HepG2 (cell line): Measurements from ENCODE around the gene CCSER2. TPM values are rescaled to one million over a fixed set of nuclear protein-coding genes. Genes with fewer than 3 reads are reported as not detected.

ENCODE experiments used
- ATAC-seq: fragments of 200-7000 bp; cut with Tn5 transposase; 3 replicates; pipeline ENCODE4 v1.9.1; 2020; ENCODE audit warnings: mild to moderate bottlenecking, moderate library complexity
- BruUV-seq: library from RNA; stranded (reverse); fragments of 400-500 nt; replicated peaks from 2 replicates; lab custom pipeline; 2021; lab: Mats Ljungman, UMichigan
- CTCF ChIA-PET: fragments of 300-600 bp; formaldehyde crosslinking; extraction: SDS; loops from one replicate; lab custom pipeline; 2021; ENCODE audit warnings: low total read pairs, inconsistent platforms, low intra/inter-chr PET ratio; lab: Yijun Ruan, JAX
- POLR2A ChIA-PET: fragments of 350-600 bp; sonication (Branson Sonifier 250); formaldehyde crosslinking; loops from one replicate; lab custom pipeline; 2020; ENCODE audit warnings: antibody characterized with exemption, inconsistent platforms; lab: Yijun Ruan, JAX
- DNase-seq: peaks from one replicate; pipeline ENCODE4 v3.0.0-alpha.2; 2015; ENCODE audit warnings: low spot score
- FAIRE-seq: peaks from 3 replicates; lab custom pipeline; 2011; peaks lifted over from hg19 to GRCh38; lab: Jason Lieb, UNC
- H2AFZ ChIP-seq: one replicate; pipeline ENCODE4 v1.6.1; 2011; ENCODE audit warnings: low read length, inconsistent platforms
- H3K27ac ChIP-seq: fragments of 300-600 bp; 3 replicates; pipeline ENCODE4 v1.8.0; 2011; ENCODE audit warnings: mixed run types, mild to moderate bottlenecking, mixed read lengths, low read length, inconsistent platforms; ENCODE audit not compliant: insufficient read depth; ENCODE audit errors: extremely low read length
- H3K27me3 ChIP-seq, 2 experiments: fragments of 200-600 bp in 1 of 2; 2 replicates in 1 of 2; 3 replicates in 1 of 2; pipeline versions ENCODE4 v1.6.0 to v1.8.0; 2011; ENCODE audit warnings: low read length in 2 of 2, mild to moderate bottlenecking in 2 of 2, moderate library complexity in 2 of 2, inconsistent platforms in 1 of 2; ENCODE audit not compliant: insufficient read depth in 2 of 2, control insufficient read depth in 1 of 2
- H3K36me3 ChIP-seq, 2 experiments: fragments of 200-600 bp in 1 of 2; replicated peaks in 1 of 2; 2 replicates in 1 of 2; 3 replicates in 1 of 2; pipeline versions ENCODE4 v1.5.1 to v1.8.0; 2011; ENCODE audit warnings: low read length in 2 of 2, inconsistent platforms in 1 of 2; ENCODE audit not compliant: insufficient read depth in 2 of 2, control insufficient read depth in 1 of 2
- H3K4me1 ChIP-seq: 2 replicates; pipeline ENCODE4 v1.5.1; 2012; ENCODE audit warnings: low read length, inconsistent platforms; ENCODE audit not compliant: insufficient read depth
- H3K4me2 ChIP-seq: 2 replicates; pipeline ENCODE4 v1.6.0; 2011; ENCODE audit warnings: low read depth, low read length, inconsistent platforms
- H3K4me3 ChIP-seq, 3 experiments: fragments of 200-600 bp in 1 of 3; sonication (generic), shearing (Covaris generic) in 1 of 3; replicated peaks in 1 of 3; 2 replicates each; pipeline ENCODE4 v1.5.1; 2011 to 2016; ENCODE audit warnings: low read length in 3 of 3, inconsistent platforms in 2 of 3, low read depth in 2 of 3, mild to moderate bottlenecking in 2 of 3, control low read depth in 1 of 3, mixed read lengths in 1 of 3; ENCODE audit not compliant: insufficient read depth in 1 of 3
- H3K79me2 ChIP-seq: one replicate; pipeline ENCODE4 v1.6.1; 2011; ENCODE audit warnings: low read length, inconsistent platforms; ENCODE audit not compliant: insufficient read depth
- H3K9ac ChIP-seq: 2 replicates; pipeline ENCODE4 v1.6.0; 2011; ENCODE audit warnings: mild to moderate bottlenecking, low read depth, low read length, inconsistent platforms; ENCODE audit not compliant: insufficient read depth
- H3K9me3 ChIP-seq: 2 replicates; pipeline ENCODE4 v1.5.1; 2012; ENCODE audit warnings: mild to moderate bottlenecking, low read length
- H4K20me1 ChIP-seq: 2 replicates; pipeline ENCODE4 v1.6.0; 2011; ENCODE audit warnings: inconsistent platforms, mild to moderate bottlenecking, low read length, moderate library complexity; ENCODE audit not compliant: insufficient read depth
- CREM ChIP-seq, 2 experiments: sonication (generic) in 1 of 2; formaldehyde crosslinking in 1 of 2; IDR thresholded peaks; 2 replicates each; pipeline versions ENCODE4 v1.4.0 to v1.6.1; 2016 to 2020; ENCODE audit warnings: antibody characterized with exemption in 1 of 2, mild to moderate bottlenecking in 1 of 2, missing genetic modification reagents in 1 of 2
- FLYWCH1 ChIP-seq: sonication (generic); formaldehyde crosslinking; IDR thresholded peaks from 2 replicates; pipeline ENCODE4 v1.8.1; 2023; ENCODE audit warnings: mild to moderate bottlenecking, missing genetic modification reagents
- GABPA ChIP-seq, 2 experiments: IDR thresholded peaks; 2 replicates each; pipeline ENCODE4 v1.6.1; 2011 to 2016; ENCODE audit warnings: low read depth in 2 of 2, low read length in 1 of 2, missing biosample characterization in 1 of 2, missing genetic modification characterization in 1 of 2
- HNRNPUL1 ChIP-seq: fragments of 200-400 bp; formaldehyde crosslinking; IDR thresholded peaks from 2 replicates; pipeline ENCODE4 v1.6.1; 2017; ENCODE audit warnings: low read depth, mild to moderate bottlenecking, low read length, moderate library complexity
- KDM6A ChIP-seq: IDR thresholded peaks from 2 replicates; pipeline ENCODE4 v1.6.1; 2016; ENCODE audit warnings: low read depth
- RBFOX2 ChIP-seq: fragments of 200-400 bp; formaldehyde crosslinking; IDR thresholded peaks from 2 replicates; pipeline ENCODE4 v1.6.1; 2017; ENCODE audit warnings: low read depth, mild to moderate bottlenecking, low read length
- TCF7L2 ChIP-seq: IDR thresholded peaks from 2 replicates; pipeline ENCODE4 v1.6.1; 2011; ENCODE audit warnings: mild to moderate bottlenecking, low read depth, low read length, moderate library complexity
- ZBTB21 ChIP-seq: sonication (generic); formaldehyde crosslinking; IDR thresholded peaks from 2 replicates; pipeline ENCODE4 v1.4.0; 2020; ENCODE audit warnings: missing genetic modification reagents
- ZFP36L2 ChIP-seq: sonication (generic); formaldehyde crosslinking; IDR thresholded peaks from 2 replicates; pipeline ENCODE4 v1.4.0; 2020; ENCODE audit warnings: missing genetic modification reagents
- ZNF251 ChIP-seq: sonication (generic); formaldehyde crosslinking; IDR thresholded peaks from 2 replicates; pipeline ENCODE4 v1.9.0; 2021; ENCODE audit warnings: mild to moderate bottlenecking, missing genetic modification reagents
- ZNF720 ChIP-seq: sonication (generic); formaldehyde crosslinking; IDR thresholded peaks from 2 replicates; pipeline ENCODE4 v1.4.0; 2020; ENCODE audit warnings: missing genetic modification reagents
- whole genome bisulfite sequencing: methylation state at CpG from one replicate; pipeline ENCODE4 v1.1.6; 2017; ENCODE audit warnings: low lambda C conversion rate; 5-methylcytosine and 5-hydroxymethylcytosine counted together
- in situ Hi-C: cut with HindIII; loops from 2 replicates; pipeline ENCODE4 v1.10.0; 2017; ENCODE audit warnings: low pct_unique_long_range_greater_than_20kb; ENCODE audit not compliant: extremely low pct_ligation_motif_present
- intact Hi-C: fragments of 100-400 bp; cut with micrococcal nuclease; formaldehyde crosslinking; loops from one replicate; pipeline ENCODE4 v1.10.0; 2022; ENCODE audit not compliant: unreplicated experiment
- polyA plus RNA-seq, 8 experiments: library from polyadenylated mRNA; depleted of rRNA in 3 of 8; stranded (reverse) in 7 of 8; unstranded in 1 of 8; fragments of >200 nt; fragmentation: Illumina TruSeq in 4 of 8; extraction: Trizol in 4 of 8; gene quantifications; 2 replicates each; pipeline versions ENCODE4 v1.2.1 to v1.2.3, GENCODE V29; 2011 to 2016; ENCODE audit warnings: low read depth in 4 of 8, missing spikeins in 1 of 8, mixed read lengths in 1 of 8; ENCODE audit not compliant: insufficient read depth in 1 of 8
- total RNA-seq, 5 experiments: library from RNA; depleted of rRNA; stranded (reverse); fragments of >200 nt; fragmentation: Illumina TruSeq; extraction: Trizol; gene quantifications; 2 replicates each; pipeline ENCODE4 v1.2.3, GENCODE V29; 2016; ENCODE audit warnings: low read depth in 1 of 5
- TF ChIP-seq, protein P1 (sequence below): IDR thresholded peaks from 2 replicates; pipeline ENCODE4 v1.6.1; 2016; ENCODE audit warnings: missing compliant biosample characterization, missing genetic modification reagents, borderline replicate concordance

CCSER2 gene
- total and polyA plus RNA-seq, 2 of the 13 experiments (the other 11 are each of a cell fraction or from before 2014, with no cell fraction given) = 13.3 to 17.2 TPM

- no peaks in the 10 kb centered on the region for H4K20me1 ChIP-seq
- H2AFZ ChIP-seq = no peak overlapping the region
- BruUV-seq = no TSS peak
- POLR2A ChIA-PET = no interaction called here
- ATAC-seq (no peak), DNase-seq (no peak), FAIRE-seq (no peak)
- H3K27ac ChIP-seq = no peak overlapping the region
- H3K79me2 ChIP-seq = no peaks in the 10 kb centered on the region
- H3K4me1 ChIP-seq = peaks cover 8% of the 10 kb centered on the region
- no peak overlapping the region for H3K4me2 ChIP-seq
- in situ Hi-C loops = no loop called here
- CTCF ChIA-PET = no interaction called here
- 20% methylated on average over 3 of the region's 3 CpGs for WGBS
- no peak overlapping the region for H3K4me3 ChIP-seq
- no peak for TF ChIP-seq ZFP36L2 (CRISPR knock-in tag)
- no peak for TF ChIP-seq ZBTB21
- no peak for TF ChIP-seq FLYWCH1 (CRISPR knock-in tag)
- TF ChIP-seq RBFOX2 = no peak
- no peak for TF ChIP-seq GABPA (IDR thresholded peaks at IDR 0.05; ENCODE audit: low read depth, low read length)
- TF ChIP-seq GABPA (CRISPR knock-in tag; IDR thresholded peaks at IDR 0.05; ENCODE audit: low read depth) = no peak
- no peak for TF ChIP-seq TCF7L2
- TF ChIP-seq ZNF251 (CRISPR knock-in tag) = no peak
- TF ChIP-seq HNRNPUL1 = no peak
- TF ChIP-seq CREM (IDR thresholded peaks at IDR 0.05) = no peak
- TF ChIP-seq CREM (CRISPR knock-in tag; IDR thresholded peaks at IDR 0.05) = no peak
- TF ChIP-seq KDM6A (CRISPR knock-in tag) = no peak
- no peak for TF ChIP-seq ZNF720 (CRISPR knock-in tag)
- TF ChIP-seq, protein P1, sequence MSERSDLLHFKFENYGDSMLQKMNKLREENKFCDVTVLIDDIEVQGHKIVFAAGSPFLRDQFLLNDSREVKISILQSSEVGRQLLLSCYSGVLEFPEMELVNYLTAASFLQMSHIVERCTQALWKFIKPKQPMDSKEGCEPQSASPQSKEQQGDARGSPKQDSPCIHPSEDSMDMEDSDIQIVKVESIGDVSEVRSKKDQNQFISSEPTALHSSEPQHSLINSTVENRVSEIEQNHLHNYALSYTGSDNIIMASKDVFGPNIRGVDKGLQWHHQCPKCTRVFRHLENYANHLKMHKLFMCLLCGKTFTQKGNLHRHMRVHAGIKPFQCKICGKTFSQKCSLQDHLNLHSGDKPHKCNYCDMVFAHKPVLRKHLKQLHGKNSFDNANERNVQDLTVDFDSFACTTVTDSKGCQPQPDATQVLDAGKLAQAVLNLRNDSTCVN (CRISPR knock-in tag) = no peak
- H3K9ac ChIP-seq = no peak overlapping the region
- intact Hi-C loops = no loop called here
- no peaks in the 10 kb centered on the region for H3K9me3 ChIP-seq
- no peaks in the 10 kb centered on the region for H3K27me3 ChIP-seq
- no peaks in the 10 kb centered on the region for H3K36me3 ChIP-seq
Observed at GRCh38 chr10:84290235-84290634, 38.2 kb upstream of the CCSER2 start.
